HG03469 (cell line): Measurements from ENCODE around the gene ACER2.
"Not testable (repeated sequence)": the region's sequence is repeated elsewhere in the genome, so short reads cannot be mapped to it uniquely, and the experiment has no call there.

Experiments
- ATAC-seq: cut with Tn5 transposase; IDR thresholded peaks from one replicate; pipeline ENCODE4 v1.9.1; 2021; ENCODE audit warnings: mild to moderate bottlenecking, moderate library complexity, moderate number of reproducible peaks; ENCODE audit not compliant: unreplicated experiment

Gene ACER2

DNA sequence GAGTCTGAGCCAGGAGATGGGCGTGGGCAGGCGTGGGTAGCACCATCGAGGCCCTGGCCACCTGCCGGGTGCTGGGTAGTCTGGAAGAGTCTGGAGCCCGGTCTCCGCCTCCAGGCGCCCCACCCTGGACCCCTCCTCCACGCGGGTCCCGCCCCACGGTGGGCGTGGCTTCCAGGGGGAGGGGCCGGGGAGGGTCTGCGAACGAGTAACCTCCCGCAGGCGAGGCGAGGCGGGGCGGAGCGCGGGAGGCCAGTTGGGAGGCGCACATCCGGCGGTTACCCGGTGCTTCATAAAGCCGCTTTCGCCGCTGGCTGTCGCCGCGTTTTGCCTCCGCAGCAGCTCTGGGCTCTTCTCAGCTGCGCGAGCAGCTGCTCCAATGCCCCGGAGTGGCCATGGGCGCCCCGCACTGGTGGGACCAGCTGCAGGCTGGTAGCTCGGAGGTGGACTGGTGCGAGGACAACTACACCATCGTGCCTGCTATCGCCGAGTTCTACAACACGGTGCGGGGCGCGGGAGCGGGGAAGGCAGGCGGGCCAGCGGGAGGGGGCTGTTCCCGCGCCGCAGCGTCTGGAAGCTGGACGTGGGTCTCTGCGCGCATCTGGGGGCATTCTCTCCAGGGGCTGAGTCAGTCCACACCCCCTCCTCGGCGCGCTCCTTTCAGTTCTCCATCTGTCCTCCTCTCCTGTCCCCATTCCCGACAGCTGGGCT is at the start of gene ACER2:
TSS of gene ACER2 (plus strand) at position 317 of the 708 bp plus-strand sequence. CDS start at position 393, 76 bp downstream.
- peak; percentile 92 for ATAC-seq

DNA sequence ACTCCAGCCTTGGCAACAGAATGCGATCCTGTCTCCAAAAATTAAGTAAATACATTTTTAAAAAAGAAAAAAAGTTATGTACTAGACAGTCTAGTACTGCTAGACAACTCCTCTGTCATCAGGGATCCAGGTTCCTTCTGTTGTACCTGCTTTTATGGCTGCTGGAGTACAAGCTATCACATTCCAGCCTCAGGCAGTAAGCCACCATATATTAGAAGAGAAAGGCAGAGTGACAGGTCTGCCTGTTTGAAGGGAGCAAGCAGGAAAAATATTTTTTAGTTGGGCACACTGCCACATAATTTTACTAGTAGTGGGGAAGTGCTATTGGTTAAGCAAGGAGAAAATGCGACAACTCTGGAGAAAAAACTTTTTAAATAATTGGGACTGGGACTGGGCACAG is 39.7 kb upstream of the ACER2 start:
- ATAC-seq: no peak

DNA sequence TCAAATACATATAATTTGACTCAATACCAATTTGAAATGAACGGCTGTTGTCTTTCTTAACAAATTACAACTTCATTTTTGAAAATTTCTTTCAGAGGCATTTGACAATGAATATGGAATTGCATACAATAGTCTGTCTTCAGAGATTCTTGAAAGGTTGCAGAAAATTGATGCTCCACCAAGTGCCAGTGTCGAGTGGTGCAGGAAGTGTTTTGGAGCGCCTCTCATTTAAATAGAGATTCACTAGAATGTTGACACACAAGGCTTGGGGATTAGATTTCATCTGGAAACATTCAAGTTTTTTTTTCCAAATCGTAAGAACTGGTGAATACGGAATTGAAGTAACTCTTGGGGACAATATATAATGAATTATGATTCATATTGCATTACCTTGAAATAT is 36.9 kb upstream of the ACER2 start:
- ATAC-seq: no peak

DNA sequence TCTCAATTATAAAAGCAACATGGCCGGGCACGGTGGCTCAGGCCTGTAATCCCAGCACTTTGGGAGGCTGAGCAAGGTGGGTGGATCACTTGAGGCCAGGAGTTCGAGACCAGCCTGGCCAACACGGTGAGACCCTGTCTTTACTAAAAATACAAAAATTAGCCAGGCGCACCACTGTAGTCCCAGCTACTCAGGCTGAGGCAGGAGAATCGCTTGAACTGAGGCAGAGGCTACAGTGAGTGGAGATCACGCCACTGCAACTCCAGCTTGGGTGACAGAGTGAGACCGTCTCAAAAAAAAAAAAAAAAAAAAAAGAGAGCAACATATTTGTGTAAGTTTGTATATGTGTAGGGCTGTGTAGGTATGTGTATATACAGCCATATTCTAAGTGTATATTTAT is 36.2 kb upstream of the ACER2 start:
- no peak for ATAC-seq

DNA sequence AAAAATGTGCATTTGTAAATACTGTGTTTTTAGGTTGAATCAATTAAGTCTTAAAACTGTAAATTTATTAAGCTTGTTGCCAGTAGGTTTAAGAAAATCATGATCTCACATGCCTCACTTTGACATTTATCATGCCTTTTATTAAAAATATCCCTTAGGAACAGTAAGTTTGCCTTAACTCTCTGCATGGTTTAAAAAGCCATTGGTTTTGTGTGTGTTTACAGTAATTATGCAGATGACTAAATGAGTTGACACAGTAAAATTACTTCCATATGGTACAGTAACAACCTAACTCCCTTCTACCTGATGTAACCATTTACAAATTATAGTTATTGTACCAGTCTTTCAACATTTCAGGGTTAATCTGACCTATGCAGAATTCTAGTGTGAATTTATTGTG is 35.3 kb upstream of the ACER2 start:
- no peak for ATAC-seq

DNA sequence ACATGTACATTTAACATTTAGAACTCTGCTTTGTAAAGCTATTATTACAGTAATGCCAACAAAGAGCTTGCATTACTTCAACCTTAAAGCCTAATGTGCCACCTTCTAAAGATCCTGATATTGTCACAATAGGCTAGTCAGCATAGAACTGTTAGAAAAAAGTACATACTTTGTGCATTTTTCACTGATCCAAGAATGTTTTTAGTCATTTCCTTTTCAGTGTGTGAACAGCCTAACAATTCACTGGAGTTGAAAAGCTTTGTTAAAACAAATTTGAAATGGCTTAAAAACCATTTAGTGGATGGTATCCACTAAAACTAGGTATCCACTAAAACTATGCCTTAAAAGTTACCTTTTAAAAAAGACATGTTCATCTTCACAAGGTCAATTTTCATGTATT is 33.3 kb upstream of the ACER2 start:
- no peak for ATAC-seq

DNA sequence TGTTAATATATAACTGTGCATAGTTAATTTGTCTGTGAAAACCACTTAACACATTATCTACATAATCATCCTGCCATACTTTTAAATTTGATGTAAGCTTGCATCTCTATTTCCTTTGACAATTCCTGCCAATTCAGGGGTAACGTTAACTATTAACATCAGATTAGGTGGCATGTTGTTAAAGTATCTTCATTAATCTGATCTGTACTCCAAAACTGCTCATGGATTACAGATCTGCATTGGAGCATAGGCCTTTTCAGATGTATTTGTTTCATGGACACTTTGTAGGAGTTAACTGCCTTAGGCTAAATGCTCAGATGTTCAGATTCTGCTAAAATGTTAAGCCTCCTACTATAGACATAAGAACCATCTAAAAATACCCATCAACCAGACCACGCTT is 31.9 kb upstream of the ACER2 start:
- no peak for ATAC-seq

DNA sequence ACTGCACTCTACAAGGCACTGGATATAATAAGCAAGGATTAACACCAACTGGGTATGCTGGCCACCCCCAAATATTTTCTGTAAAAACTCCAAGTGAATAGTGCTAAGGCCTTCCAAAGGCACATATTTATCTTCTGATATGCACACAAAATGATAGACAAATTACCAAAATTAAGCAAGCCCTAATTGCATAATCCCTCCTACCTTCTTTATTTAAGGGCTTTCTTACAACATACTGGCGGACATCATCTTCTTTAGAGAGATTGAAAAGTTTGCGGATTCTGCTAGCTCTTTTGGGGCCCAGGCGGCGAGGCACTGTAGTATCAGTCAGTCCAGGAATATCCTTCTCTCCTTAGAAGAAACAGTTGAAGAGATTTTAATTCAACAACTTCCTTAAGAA is 30.6 kb upstream of the ACER2 start:
- no peak for ATAC-seq

DNA sequence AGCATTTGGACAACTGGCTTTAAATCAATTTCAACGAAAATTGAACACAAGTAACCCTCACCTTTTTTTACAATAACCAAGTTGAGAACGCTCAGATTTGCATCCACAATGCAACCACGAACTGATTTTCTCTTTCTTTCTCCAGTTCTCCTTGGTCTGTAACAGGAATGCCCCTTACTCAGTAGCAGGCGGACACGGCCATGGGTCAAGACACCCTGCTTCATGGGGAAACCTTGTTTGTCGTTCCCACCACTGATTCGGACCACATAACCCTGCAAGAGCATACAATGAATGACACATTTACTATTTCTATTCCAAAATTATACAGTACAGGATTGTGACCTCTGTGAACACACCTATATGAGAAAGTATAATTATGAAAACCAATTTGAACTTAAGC is 30.2 kb upstream of the ACER2 start:
- ATAC-seq: no peak

DNA sequence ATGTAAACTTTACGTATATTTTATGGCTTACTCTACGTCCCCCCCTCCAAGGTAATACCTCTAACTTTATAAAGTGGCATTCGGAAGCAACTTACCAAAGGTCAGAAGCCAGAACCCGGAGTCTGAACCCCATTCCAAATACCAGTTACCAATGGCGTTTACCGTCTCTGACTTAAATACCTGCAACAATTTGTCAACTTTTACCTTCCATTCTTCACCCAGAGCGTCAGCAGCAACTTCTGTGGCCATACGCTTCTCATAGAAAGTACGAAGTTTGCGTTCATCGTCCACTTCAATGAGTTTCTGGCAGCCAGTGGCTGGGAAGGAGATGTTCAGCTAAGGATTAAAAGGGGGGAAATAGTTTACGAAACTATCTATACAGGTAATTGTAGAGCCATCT is 29.5 kb upstream of the ACER2 start:
- no peak for ATAC-seq

DNA sequence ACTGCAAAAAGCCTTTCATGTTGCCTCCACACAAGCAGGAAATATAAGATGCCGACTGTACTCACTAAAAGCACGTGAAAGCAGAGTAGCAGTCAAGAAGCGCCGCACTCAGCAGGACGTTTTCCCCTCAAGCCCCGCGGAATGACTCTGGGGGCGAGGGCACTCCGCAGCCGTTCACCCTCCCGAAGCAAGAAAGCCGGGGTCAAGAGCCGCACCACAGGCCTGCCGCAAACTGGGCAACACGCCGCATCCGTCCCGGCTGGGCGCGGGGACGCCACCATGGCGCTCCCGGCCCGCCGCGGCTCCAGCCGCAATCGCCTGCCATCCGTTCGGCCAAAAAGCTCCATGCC is 29.1 kb upstream of the ACER2 start:
- peak; percentile 11 for ATAC-seq

DNA sequence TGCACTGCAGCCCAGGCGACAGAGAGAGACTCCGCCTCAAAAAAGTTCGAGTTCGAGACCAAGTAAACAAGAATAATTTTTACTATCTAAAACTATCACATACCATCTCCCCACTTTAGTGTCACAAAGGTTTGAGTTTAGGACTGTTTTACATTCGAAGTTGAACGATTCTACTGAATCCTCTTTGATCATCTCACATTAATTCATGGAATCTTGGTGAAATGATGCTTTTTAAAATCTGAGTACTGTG is 28.1 kb upstream of the ACER2 start:
- ATAC-seq: no peak

DNA sequence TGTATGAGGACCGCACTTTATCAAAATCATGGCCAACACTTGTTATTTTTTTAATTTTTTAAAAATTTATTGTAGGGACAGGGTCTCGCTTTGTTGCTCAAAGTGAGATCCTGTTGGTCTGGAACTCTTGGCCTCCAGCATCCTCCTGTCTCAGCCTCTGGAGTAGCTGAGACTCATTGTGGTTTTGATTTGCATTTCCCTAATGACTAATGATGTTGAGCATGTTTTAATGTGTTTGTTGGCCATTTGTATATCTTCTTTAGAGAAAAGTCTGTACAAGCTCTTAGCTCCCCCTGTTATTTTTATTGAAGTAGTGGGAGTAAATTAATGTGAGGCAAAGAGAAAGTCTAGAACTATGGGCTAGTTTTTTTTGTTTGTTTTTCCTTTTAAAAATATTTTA is 27.2 kb upstream of the ACER2 start:
- ATAC-seq: no peak

DNA sequence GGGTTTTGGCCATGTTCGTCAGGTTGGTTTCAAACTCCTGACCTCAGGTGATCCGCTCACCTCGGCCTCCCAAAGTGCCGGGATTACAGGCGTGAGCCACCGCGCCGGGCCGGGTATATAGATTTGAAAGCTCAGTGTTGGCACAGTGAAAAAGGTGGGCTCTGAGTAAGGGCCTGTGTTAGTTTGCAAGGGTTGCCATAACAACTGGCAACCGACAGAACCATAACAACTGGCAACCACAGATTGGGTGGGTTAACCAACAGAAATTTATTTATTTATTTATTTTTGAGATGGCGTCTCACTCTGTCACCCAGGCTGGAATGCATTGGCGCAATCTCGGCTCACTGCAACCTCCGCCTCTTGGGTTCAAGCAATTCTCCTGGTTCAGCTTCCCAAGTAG is 23.6 kb upstream of the ACER2 start:
- not testable (repeated sequence) for ATAC-seq

DNA sequence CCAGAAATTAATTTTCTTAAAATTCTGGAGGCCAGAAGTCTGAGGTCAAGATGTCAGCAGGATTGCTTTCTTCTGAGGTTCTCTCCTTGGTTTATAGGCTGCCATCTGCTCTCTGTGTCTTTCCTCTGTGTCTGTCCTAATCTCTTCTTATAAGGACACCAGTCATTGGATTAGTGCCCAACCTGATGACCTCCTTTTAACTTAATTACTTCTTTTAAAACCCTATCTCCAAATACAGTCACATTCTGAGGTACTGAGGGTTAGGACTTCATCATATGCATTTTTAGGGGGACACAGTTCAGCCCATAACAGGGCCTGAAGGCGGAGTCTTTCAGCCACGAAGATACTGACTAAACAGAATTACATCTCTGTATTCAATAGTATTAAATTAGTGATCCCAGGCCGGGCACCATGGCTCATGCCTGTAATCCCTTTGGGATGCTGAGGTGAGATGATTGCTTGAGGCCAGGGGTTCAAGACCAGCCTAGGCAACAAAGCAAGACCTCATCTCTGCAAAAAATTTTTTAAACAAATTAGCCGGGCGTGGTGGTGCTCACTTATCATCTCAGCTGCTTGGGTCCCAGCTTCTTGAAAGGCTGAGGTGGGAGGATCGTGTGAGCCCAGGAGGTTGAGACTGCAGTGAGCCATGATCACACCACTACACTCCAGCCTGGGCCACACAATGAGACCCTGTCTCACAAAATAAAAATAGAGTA is 22.9 kb upstream of the ACER2 start:
- ATAC-seq: no peak

DNA sequence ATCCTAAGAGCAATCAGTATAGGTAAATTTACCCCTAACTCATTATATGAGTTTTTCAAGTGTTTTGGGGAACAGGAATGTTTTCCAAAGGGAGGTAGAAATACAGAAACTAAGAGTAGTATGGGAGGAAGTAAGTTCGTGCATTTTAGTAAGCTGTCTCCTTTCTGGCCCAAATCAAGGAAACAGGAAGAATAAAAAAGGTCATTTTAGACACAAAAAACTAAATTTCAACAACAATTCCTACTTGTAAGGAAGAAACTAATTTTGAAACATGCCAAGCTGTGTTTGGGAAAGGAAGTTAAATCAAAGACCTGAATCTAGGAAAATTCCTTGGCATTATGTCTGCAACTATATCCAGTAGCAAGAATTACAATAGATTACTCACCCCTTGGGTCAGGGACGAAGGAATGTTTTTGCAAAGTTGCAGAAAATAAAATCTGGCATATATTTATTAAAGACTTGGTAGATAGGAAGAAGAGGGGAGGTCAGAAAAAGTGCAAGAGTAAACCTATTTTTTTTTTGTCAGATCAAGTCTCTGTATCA is 22.2 kb upstream of the ACER2 start:
- ATAC-seq: no peak

DNA sequence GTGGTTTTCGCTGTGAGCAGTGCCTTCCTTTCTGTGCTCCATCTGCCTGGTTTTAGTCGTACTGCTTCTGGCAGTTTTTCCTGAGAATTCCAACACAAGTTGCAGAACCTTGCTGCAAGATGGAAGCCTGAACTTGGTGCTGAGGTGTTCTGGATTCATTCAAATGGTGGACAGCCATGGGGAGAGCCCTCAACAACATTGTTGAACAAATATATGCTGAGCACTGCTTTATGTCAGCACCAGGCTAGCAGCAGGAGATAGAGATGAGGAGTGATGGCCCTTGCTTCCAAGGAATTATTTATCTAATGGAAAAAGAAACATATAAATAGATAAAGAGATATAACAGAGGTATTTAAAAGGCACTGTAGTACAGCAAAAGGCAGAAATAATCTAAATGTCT is 21.5 kb upstream of the ACER2 start:
- no peak for ATAC-seq

DNA sequence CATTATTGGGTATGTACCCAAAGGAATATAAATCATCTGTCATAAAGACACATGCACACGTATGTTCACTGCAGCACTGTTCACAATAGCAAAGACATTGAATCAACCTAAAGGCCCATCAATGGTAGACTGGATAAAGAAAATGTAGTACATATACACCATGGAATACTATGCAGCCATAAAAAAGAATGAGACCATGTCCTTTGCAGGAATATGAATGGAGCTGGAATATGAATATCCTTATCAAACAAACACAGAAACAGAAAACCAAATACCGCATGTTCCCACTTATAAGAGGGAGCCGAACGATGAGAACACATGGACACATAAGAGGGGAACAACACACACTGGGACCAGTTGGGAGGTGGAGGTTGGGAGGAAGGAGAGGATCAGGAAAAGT is 19.3 kb upstream of the ACER2 start:
- not testable (repeated sequence) for ATAC-seq

DNA sequence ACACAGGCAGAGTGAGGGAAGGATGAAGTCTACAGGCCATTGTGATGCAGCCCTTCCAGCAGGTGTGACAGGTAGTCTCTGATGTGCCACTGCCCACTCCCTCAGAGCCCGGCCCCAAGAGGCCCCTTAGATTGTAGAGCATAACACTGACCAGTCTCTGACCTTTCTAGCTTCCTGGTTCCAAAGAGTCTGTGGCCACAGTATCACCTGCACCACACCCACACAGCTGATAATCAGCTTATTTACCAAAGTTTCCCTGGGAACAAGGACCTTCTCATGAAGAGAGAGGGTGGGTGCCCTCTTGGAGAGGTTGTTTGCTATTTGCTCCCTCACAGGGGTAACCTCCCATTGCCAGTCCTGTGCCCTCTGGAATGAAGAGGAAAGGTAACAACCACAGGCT is 11.0 kb upstream of the ACER2 start:
- no peak for ATAC-seq

DNA sequence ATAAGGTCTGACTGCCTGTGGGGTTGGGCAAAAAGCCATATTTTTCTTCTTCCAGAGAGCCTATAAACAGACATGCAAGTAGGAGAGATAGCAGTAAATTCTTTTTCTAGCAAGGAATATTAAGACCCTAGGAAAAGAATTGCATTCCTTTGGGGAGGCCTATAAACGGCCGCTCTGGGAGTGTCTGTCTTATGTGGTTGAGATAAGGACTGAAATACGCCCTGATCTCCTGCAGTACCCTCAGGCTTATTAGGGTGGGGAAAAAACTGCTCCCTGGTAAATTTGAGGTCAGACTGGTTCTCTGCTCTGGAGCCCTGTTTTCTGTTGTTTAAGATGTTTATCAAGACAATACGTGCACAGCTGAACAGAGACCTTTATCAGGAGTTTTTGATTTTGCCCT is 5.6 kb upstream of the ACER2 start:
- ATAC-seq: not testable (repeated sequence)

DNA sequence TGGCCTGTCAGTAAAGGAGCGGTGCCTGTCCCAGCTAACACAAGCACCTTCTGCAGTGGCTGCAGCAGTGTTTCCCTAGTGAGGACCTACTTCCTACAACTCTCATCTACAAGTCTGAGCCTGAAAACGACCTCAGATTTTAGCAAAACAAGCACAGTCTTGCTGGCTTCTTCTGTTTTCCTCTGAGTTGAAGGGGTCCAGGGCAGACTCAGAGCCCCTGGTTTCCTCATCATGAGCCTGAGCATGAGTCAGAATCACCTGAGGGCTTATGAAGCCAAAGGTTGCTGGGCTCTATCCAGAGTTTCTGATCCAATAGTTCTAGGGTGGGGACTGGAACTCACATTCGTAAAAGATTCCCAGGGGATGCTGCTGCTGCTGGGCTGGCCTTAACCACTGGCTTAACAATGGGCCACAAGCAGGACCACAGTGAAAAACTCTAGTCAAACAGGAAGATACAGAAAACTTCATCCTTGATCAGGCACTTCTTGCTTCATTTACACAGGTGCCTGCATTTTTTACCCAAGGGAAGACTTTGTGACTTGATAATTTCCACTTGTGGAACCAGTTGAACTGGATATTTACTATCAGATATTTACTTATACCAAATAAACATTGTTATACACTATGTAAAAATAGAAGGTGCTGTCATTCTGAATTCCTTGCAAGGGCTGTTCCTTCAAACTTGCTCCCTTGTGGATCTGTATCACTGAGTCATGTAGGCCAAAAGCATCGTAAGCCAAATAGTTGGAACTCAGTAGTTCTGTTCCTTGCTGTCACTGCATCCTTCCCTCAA is 4.3 kb upstream of the ACER2 start:
- no peak for ATAC-seq

DNA sequence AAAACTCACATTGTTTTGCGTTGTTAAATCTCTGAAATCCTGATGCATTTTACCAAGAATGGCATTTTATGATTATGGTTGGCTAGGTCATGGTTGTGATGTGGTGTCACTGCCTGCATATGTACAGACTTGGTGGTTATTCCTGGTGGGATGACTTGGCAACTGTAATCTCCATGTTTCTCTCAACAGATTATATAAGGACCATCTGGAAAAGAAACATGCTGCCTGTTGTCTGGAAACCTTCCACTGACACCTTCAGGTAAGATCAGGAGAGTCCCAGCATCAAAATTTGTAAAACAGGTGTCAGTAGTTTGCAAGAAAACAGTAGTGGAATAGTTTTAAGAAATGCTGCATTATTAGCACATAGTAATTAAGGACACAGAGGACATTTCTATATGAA is 3.0 kb upstream of the ACER2 start:
- no peak for ATAC-seq
